NCI-H187 treated with DMSO at 0.1 percent for 48 hours (cell line): ENCODE measurements around the gene TMBIM6.

ENCODE experiments used
- DNase-seq: peaks from one replicate; lab custom pipeline; 2025; lab: John Stamatoyannopoulos, UW

The TMBIM6 gene

DNA sequence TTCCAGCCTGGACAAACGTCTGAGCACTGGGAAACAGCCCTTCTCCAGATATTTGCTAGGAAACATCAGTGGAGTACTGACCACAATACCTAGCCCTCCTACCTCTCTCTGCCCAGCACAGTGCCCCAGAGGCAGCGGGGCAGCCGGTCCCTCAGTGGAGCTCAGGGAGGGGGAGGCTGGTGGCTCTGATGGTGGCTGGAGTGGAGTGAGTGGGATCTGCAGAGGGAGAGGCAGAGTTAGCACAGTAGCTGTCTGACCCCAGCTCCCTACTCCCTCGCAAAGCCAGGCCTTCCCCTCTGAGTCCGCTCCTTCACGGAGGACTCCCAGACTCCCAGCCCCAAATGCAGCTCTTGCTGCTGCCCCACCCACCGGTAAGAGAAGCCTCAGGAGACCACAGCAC, 56.9 kb downstream of the TMBIM6 start:
- DNase-seq = no peak

DNA sequence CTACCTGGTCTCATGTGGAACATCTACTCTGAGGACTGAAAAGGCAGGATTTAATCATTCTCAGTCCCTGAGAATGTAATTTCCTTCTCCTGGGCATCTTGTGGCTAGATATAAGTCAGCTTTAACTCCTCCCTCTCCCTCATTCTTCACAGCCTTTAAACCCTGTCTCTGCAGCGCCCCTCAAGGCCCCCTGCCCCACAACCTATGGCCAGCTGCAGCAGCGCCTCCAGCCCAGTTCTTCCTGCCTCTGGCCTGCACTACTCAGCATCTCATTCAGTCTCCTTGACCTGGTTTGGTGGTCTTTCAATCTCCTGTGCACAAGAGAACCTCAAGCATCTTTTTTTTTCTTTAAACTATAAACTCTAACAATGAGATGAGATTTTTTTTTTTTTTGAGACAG, 57.6 kb downstream of the TMBIM6 start:
- no peak for DNase-seq

DNA sequence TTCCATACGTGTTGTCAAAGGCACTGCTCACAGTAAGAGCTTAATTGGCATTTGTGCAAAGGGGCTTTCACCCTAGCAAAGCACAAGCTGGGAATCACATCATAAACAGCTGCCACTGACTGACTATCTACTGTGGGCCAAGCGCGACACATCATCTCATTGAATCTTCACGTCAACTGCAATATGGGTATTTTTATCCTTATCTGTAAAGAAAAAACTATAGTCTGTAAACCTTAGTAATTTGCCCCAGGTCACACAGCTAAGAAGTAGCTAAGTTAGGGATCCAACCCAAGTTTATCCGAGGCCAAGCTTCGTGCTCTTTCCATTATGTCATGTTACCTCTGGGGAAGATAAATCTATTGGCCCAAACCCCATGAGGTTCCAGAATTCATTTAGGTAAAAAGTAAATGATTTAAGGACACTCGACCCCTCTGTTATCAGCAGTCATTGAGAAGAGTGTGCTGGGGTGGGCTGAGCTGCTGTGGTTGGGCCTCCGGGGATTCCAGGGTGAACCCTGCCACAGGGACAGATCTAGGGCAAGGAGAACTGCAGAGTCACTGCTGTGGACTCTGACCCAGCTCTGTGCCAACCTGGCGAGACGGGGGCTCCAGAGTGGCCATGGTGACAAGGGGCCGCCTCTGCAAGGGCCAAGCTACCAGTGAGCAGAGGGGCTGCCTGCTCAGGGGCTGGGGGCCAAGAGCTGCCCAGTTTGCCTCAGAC, 59.2 kb downstream of the TMBIM6 start:
- no peak for DNase-seq

DNA sequence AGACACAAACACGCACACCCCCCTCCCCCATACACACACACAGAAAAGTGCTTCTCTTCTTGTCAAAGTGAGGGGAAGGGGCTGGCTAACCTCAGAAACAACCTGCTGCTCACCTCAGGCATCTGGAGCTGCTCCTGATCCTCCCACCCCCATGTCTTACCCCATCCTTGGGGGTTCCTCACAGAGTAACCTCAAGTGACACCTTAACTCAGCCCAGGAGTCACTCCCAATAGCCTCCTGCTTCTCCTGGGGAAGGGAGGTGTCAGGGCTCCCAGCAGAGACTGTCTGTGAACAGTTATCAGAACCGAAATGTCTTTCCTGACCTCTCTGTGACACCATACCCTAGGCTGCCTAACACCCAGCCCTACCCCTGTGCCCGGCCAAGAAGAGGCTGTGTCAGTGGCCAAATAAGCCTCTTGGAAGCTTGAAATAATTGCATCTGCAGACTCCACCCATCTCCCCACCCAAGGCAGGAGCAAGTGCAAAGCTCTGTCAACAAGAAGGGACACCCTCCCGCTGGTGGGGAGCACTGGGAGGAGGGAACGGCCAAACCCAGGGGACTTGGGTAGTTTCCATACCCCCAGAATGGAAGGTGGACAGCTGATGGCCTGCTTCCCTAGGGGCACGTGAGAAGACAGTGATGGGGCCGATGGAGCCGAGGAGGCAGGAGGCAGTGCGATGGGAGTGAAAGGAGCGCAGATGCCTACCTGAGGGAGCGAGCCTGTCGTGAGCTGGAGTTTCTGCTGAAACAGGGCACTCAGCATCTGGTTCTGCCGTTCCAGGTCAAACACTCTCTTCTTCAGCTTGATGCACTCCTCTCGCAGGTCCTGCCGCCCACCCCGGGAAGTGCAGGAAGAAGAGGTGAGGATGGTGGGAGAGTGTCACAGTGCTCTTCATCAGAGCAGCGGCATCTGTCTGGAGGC, 60.0 kb downstream of the TMBIM6 start:
- DNase-seq = no peak

DNA sequence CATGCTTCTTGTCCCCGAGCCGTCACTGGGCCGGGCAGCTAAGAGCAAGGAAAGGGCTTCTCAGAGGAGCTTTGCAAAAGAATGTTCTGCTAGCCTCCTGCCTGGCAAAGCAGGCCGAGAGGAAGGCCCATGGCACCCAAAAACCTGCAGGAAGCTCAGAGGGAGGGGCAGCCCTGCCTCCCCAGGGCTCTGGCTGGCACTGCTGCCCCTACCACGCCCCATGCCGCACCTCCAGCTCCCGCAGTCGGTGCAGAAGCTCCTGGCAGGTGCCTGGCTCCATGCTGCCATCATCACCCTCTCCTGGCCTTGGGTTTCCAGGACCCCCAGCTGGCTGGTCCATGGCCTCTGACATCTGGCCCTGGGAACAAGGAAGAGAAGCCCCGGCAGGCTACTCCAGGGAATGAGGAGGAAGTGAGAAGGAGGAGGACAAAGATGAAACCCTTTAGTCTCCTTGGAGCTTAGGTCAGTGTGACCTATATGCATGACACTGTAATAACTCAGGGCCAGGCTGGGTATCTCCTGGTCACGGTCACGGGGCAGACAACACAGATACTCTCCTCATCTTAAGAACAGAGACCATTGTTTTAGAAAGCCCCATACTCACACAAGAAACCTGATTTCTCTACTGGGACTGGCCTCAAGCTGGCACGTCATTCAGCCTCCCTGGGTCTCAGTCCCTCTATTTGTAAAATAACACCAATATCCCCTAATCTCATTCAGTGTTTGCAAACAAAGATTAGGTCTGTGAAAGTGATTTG, 62.5 kb downstream of the TMBIM6 start:
- DNase-seq = no peak

DNA sequence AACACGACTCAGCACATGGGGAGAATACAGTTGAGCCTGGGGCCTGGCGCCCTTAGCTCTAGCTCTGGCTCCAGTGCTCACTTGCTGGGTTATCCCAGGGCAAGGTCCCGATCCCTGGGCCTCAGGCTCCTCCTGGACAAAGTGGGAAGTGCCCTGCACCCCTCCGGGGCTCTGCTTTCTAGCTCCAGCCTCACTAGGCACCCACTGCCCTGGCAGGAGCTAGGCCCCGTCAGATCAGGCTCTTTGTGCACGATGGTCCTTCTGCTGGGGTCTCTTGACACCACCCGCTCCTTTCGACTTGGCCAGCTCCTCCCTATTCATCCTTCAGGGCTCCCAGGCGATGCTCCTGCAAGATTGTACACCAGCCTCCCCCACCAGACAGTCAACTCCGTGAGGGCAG, 63.5 kb downstream of the TMBIM6 start:
- DNase-seq = no peak

DNA sequence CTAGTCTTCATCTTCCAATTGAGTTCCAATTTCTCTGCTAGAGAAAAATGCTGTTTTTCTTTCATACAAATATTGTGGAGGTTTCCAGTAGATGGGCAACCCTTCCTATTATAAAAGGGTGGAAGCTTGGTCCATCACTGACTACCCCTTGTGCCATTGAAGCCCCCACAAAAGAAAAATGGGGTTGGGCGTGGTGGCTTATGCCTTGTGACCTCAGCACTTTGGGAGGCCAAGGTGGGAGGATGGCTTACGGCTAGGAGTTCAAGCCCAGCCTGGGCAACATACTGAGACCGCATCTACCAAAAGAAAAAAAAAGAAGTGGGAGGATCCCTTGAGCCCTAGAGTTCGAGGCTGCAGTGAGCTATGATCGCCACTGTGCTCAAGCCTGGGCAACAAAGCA, 64.1 kb downstream of the TMBIM6 start:
- DNase-seq = no peak

DNA sequence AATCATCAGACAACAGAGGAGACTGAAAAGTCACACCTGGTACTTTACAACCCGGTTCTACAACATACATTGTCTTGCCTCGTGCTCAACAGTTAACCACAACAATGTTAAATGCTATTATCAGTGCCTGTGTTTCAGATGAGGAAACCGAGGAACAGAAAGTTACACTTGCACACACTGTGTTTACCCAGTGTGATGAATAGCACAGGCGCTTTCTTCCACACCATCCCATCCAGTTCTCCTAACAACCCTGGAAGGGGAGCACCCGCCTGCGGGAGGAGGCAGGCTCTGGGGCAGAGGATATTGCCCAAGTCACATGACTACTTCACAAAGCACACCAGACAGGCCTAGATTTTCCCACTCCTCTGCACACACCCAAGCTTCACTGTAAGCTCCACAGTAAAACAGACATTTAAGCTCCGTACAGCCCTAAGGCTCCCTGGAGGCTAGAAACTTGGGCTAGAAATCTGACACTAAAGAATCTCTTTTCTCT, 65.0 kb downstream of the TMBIM6 start:
- no peak for DNase-seq

DNA sequence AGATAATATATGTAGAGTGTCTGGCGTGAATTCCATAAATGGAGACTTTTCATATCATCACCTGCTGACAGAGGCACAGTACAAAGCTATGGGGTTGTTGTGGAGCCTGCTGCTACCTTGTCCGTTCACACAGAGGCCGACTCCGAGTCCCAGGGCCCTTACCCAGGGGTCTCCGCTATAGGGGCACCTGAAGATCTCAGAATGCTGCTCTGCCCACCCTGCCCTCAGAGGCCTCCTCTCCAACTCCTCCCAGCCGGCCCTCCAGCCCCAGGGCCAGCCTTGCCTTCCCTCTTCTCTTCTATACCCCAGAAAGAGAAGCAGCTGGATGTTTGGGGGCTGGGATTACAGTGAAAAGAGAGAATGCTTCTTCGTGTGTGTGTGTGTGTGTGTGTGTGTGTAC, 65.5 kb downstream of the TMBIM6 start:
- DNase-seq = no peak

DNA sequence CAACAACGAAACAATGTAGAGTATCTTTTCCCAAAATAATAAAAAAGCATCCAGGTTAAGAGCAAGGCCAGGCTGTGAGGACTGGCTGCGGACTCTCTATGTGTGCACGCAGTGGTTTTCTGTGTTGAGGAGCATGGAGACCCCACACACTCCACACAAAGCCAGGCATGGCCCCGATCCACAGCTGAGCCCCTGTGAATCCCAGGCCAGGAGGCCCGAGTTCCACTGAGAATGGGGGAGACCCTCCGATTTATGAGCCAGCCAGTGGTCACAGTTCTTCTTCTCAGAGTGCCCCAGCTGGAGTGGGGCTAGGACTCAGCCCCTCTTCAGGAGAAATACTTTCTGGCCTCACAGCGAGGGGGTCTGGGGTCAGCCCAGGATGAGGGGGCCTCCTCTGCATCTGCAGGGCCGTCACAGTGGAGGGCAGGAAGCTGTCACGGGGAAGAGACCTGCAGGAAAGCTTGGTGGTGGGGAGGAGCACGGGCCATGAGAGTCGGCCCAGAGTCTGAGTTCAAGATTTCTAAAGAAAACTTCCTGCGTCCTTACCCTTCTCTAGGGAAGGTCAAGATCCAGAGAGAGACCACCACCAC, 66.7 kb downstream of the TMBIM6 start:
- no peak for DNase-seq

DNA sequence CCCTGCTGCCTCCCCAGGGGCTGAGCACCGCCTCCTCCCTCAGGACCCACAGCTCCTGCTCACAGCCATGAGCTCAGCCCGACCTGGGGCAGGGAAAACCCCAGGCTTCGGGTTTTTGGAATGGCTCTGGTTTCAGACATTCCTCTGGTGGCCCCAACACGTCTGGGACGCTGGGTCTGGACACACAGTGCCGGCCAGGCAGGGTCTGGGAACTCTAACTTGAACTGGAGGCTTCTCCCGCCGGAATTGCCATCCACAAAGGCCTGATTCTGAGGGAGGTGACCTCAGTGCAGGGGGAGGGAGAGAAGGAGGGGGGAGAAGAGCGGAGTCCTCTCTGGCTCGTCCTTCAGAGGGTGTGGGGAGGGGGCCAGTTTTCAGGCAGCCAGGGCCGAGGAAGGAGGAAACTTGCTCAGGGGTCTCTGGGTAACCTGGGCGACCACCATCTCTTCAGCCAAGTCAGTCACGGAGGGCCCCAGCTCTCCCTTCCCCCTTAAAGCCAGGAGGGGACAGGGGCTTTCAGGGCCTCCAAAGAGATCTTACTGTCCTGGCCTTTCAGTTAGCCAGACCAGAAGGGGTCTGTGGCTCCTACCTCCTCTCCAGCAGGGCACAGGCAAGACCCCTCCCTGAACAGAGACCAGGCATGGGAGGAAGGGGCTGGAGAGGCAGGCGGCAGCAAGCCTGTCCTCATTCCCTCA, 67.5 kb downstream of the TMBIM6 start:
- no peak for DNase-seq

DNA sequence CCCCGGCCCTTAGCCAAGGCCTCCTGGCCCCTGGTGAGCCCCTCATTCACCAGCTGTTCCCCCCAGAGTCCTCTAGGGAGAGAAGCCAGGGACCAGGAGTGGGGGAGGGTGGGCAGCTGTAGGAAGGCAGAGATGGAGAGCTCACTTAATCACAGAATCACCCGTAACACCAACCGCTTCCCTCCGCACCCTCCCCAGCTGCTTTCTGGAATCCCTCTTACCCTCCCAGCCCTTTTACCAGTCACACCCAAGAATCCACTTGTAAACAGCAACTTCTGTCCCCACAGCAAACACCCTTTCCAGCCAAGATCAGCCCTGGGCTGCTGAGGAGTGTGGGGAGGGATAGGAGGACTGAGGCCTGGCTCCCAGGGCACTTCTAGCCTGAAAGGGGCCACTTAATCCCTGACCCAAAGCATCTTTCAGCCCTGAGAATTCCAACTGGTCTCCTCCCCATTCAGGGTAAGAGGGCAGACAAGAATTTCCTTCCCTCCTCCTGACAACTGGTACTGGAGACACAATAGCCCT, 68.1 kb downstream of the TMBIM6 start:
- DNase-seq = no peak

DNA sequence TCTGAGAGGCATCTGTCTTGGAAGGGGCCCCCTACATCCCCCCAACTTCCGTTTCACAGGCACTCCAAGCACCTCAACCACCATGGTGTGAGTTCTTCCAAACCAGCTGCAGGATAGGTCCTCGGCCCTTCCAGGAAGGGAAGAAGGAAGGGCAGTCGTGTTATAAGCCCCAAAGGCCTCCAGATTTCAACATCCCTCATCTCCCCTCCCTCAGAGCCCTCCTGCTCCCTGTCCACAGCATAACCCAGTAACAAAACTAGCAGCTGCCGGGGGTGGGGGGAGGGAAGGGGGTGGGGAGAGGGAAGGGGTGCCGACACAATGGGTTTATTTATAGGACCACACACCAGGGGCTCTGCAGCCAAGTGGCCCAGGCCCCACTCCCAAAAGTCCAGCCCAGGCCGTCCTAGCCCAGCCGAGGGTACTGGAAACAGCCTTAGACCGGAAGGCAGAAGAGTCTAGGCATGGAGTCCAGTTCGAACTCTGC, 68.6 kb downstream of the TMBIM6 start:
- DNase-seq = no peak

DNA sequence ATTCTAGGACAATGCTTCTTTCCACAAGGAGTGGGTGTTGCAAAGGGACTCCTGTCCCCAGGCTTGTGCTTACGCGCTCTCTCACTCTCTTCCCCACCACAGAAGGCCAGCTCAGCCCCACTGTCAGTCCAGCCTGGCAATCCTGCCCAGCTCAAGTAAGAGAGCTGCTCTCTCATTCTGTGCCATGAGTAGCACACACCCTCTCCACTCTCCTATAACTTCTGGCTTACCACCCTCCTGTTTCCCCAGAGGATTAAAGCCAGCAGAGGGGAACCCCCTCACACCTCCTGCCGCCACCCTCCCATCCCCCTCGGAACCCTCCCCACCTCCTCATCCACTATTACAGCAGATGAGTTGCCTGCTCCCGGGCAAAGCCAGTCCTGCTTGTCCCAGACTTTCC, 69.8 kb downstream of the TMBIM6 start:
- no peak for DNase-seq

DNA sequence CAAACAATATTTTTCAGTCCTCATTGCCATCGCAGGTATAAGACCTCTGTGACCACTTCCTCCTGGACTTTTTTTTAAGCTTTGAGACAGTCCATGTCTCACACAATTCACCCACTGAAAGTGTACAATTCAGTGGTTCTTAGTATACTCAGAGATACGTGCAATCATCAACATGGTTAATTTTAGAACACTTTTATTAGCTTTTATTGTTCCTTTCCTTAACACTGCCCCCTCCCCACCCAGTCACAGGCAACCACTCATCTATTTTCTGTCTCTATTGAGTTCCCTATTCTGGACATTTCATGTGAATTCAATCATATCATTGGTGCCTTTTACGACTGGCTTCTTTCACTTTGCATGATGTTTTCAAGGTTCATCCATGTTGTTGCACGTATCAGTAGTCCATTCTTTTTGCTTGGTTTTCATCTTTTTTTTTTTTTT, 70.6 kb downstream of the TMBIM6 start:
- no peak for DNase-seq

DNA sequence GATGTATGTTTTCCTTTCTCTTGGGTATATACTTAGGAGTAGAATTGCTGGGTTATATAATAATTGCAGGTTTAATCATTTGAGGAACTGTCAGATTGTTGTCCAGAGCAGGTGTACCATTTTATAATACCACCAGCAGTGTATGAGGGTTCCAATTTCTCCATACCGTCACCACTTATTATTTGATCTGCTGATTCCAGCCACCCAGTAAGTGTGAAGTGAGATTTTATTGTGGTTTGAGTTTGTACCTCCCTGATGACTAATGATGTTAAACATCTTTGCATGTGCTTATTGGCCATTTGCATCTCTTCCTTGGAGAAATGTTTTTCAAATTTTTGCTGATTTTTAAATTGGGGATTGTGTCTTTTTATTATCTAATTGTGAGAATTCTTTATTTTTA, 71.8 kb downstream of the TMBIM6 start:
- DNase-seq = no peak
